Measurements from ENCODE around the gene RAB3GAP2.

Gene RAB3GAP2

DNA sequence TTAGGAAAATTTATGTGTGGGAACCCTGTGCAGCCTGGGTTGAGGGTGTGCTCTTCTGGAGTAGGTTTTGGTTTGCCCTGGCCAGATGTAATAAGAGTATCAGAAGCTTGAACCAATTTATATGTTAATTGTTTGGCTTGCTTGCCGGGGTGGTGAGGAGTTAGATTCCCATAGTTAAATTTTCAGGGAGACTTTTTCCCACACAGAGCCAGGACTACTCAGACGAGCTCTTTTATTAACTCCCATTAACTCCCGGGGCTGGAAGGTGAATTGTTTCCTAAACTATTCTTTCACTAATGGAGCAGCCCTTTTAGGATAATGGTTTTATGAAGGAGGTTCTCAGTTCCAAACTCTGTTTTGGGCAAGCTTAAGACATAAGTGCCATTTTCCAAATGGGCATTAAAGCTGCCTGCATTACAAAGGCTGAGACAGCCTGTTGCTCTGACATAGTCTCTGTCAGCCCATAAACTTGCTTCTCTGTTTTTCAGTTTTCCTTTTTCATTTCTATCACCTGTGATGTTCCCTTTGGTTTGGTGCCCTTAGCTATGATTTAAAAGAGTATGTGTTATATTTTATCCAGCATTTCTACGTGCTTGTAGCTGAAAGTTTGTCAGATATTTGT, 18.0 kb upstream of the RAB3GAP2 start:
- TF ChIP-seq, protein P1, sequence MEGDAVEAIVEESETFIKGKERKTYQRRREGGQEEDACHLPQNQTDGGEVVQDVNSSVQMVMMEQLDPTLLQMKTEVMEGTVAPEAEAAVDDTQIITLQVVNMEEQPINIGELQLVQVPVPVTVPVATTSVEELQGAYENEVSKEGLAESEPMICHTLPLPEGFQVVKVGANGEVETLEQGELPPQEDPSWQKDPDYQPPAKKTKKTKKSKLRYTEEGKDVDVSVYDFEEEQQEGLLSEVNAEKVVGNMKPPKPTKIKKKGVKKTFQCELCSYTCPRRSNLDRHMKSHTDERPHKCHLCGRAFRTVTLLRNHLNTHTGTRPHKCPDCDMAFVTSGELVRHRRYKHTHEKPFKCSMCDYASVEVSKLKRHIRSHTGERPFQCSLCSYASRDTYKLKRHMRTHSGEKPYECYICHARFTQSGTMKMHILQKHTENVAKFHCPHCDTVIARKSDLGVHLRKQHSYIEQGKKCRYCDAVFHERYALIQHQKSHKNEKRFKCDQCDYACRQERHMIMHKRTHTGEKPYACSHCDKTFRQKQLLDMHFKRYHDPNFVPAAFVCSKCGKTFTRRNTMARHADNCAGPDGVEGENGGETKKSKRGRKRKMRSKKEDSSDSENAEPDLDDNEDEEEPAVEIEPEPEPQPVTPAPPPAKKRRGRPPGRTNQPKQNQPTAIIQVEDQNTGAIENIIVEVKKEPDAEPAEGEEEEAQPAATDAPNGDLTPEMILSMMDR (conservative IDR thresholded peaks at IDR 0.05; ENCODE audit: low read depth, low read length): no peak
- no peak overlapping the region for H3K4me3 ChIP-seq (ENCODE audit: low read length)
- DNase-seq (ENCODE audit: low read depth): no peak

DNA sequence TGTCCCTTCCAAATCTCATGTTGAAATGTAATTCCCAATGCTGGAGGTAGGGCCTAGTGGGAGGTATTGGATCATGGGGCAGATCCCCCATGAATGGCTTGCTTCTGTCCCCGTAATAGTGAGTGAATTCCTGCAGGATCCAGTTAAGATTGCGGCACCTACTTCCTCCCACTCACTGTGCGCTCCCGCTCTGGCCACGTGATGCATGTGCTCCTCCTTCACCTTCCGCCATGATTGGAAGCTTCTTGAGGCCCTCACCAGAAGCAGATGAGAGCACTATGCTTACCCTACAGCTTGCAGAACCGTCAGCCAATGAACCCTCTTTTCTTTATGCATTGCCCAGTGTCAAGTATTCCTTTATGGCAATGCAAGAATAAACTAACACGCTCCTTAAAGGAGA, 14.9 kb upstream of the RAB3GAP2 start:
- DNase-seq (ENCODE audit: low read depth): no peak
- no peak overlapping the region for H3K4me3 ChIP-seq (ENCODE audit: low read length)
- TF ChIP-seq, protein P1 (conservative IDR thresholded peaks at IDR 0.05; ENCODE audit: low read depth, low read length): no peak

- no peak overlapping the region for H3K4me3 ChIP-seq (ENCODE audit: low read length)
- no peak for DNase-seq (ENCODE audit: low read depth)
- TF ChIP-seq, protein P1 (conservative IDR thresholded peaks at IDR 0.05; ENCODE audit: low read depth, low read length): no peak
These were observed 11.4 kb upstream of the RAB3GAP2 start for GRCh38 chr1:220283625-220284024.

DNA sequence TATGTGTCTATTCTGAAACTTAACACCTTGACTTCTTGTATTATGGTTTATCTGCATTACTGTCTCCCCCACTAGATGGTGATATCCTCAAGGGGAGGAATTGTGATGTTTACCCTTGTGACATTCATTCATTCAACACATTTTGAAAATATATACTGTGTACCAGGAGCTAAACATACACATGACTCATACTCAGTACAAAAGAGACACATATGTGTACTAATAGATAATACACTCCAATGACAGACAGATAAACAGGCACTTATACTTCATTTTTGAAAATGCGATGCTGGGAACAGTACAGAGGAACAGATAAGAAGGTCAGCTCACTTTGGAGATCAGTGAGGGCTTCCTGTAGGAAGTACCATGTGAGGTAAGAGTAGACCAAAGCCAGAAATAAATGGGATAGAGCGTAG, 8.9 kb upstream of the RAB3GAP2 start:
- H3K4me3 ChIP-seq (ENCODE audit: low read length): no peak overlapping the region
- TF ChIP-seq, protein P1 (conservative IDR thresholded peaks at IDR 0.05; ENCODE audit: low read depth, low read length): peak; percentile 69
- DNase-seq (ENCODE audit: low read depth): no peak

DNA sequence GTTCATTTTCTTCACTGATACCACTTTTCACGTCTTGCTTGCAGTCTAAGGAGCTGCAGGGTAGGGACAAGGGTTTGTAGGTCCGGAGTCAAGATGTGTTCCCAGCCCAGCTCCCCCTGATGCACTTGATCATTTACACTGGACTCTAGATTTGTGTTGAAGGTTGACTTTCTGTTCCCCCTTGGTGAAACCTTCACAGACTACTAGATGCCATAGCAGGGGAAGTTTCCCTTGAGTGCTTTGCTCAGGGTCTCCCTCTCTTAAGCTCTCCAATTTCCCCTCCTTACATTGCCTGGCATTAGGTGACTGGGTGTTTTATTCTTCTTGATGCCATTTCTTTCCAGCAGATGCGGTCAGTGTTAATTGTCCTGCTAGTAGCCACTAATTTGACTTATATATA, 8.0 kb upstream of the RAB3GAP2 start:
- H3K4me3 ChIP-seq (ENCODE audit: low read length): no peak overlapping the region
- TF ChIP-seq, protein P1 (conservative IDR thresholded peaks at IDR 0.05; ENCODE audit: low read depth, low read length): no peak
- DNase-seq (ENCODE audit: low read depth): no peak

DNA sequence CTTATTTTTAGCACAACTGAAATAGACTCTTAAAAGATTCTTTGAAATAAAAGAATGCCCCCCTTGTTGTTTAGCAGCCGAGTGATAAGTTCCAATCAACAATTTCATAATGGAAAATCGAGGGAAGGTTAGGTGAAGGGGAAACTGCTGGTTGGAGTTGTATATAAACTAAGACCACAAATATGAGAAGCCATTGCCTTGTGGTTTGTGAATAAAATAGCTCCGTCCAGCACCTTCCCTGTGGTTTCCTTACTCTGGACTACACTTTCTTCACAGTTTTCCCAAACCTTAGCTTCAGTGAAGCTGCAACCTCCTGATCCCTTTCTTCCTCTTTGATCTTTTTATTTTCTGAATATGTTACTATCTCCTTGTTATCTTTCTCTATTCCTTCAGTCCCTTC, 6.7 kb upstream of the RAB3GAP2 start:
- H3K4me3 ChIP-seq (ENCODE audit: low read length): no peak overlapping the region
- TF ChIP-seq, protein P1 (conservative IDR thresholded peaks at IDR 0.05; ENCODE audit: low read depth, low read length): no peak
- DNase-seq (ENCODE audit: low read depth): no peak

DNA sequence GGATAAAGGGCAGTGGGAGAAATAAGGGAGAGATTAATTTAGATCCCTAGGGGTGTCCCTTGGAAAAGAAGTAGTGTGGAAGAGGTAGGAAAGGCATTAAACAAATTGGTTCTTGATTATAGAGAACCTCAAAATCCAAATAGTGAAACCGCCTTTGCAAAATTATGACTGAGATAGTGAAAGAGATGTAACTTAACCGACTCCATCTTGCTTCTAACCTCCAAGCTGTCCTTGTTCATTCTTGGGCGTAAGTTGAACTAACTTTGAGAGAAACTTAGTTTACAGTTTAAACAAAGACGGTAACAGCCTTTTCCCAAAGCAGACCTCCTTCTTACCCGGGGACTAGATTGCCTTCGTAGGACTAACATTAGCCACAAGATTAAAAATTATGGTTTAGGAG, 3.2 kb upstream of the RAB3GAP2 start:
- TF ChIP-seq, protein P1 (conservative IDR thresholded peaks at IDR 0.05; ENCODE audit: low read depth, low read length): no peak
- H3K4me3 ChIP-seq (ENCODE audit: low read length): no peak overlapping the region
- DNase-seq (ENCODE audit: low read depth): no peak
